Activated gamma-delta T cell treated with anti-CD3 and anti-CD28 coated beads, Interleukin-2, amount 50 U/mL, for 16 hours (primary cell): Measurements from ENCODE around the gene ADAP1.
"Not testable (repeated sequence)": the region's sequence is repeated elsewhere in the genome, so short reads cannot be mapped to it uniquely, and the experiment has no call there.

Experiments used
- DNase-seq: peaks from one replicate; pipeline ENCODE4 v3.0.0-alpha.2; 2020; ENCODE audit warnings: low read depth

The ADAP1 gene

GRCh38 chr7:938546-939185, 15.8 kb downstream of the ADAP1 start:
- DNase-seq: no peak

DNA sequence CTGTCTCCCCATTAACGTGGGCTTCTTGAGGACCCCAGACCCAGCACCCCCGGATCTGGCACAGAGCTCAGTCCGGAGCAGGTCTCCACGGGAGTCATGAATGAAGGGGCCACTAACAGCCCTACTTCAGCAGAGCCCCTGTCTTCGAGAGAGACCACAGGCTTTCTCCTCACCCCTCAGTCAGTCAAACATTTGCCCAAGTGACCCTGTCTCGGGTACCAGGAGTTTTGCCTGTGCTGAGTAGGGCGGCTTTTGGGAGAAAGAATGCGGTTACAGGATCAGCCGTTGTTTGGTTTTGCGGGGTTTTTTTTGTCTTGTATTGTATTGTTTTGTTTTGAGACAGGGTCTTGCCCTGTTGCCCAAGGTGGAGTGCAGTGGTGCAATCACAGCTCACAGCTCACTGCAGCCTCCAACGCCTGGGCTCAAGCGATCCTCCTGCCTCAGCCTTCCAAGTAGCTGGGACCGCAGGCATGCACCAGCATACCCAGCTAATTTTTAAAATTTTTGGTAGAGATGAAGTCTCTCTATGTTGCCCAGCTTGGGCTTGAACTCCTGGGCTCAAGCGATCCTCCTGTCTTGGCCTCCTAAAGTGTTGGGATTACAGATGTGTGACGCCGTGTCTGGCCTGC, 16.5 kb downstream of the ADAP1 start:
- DNase-seq: no peak

DNA sequence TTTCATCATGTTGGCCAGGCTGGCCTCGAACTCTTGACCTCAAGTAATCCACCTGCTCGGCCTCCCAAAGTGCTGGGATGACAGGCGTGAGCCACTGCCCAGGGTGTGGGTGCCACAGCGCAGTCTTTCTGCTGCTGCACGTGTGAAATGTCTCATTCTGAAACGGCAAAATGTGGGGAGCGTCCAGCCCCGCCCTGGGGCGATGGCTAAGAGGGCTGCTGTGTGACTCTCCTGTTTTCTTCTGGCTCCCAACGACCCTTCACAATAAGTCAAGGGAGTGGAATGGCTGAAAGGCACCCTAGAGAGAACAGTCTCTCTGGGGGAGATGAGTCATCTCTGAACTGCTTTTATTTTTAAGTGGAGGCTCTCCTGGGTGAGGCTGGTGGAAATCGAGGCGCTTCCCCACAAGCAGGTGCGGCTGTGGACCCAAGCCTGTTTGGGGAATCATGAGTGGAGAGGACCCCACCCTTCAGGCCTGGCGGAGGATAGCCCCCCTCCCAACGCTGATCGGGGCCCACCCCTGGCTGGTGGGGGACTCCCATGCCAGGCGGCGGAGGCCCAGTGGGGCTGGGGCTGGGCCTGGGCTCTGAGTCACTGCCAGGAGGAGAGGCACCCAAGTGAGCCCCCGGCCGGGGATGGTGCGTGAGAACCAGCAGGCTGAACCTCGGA, 18.0 kb downstream of the ADAP1 start:
- no peak for DNase-seq

DNA sequence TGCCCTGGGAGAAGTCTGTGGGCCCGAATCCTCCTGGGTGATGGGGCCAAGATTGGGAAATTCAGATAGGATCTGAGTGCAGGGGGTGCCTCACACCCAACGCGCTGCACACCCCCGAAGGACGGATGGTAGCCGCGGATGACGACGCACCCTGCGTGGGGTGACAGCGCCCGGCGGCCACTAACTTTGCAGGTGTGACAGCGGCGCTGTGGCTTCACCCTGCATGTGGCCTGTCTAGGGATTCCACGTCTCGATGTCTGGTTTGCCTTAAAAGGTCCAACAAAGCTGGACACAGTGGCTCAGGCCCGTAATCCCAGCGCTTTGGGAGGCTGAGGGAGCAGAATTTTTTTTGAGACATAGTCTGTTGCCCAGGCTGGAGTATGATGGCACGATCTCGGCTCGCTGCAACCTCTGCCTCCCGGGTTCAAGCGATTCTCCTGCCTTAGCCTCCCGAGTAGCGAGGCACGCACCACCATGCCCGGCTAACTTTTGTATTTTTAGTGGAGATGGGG, 18.6 kb downstream of the ADAP1 start:
- no peak for DNase-seq

GRCh38 chr7:935164-935873, 19.2 kb downstream of the ADAP1 start:
- no peak for DNase-seq

DNA sequence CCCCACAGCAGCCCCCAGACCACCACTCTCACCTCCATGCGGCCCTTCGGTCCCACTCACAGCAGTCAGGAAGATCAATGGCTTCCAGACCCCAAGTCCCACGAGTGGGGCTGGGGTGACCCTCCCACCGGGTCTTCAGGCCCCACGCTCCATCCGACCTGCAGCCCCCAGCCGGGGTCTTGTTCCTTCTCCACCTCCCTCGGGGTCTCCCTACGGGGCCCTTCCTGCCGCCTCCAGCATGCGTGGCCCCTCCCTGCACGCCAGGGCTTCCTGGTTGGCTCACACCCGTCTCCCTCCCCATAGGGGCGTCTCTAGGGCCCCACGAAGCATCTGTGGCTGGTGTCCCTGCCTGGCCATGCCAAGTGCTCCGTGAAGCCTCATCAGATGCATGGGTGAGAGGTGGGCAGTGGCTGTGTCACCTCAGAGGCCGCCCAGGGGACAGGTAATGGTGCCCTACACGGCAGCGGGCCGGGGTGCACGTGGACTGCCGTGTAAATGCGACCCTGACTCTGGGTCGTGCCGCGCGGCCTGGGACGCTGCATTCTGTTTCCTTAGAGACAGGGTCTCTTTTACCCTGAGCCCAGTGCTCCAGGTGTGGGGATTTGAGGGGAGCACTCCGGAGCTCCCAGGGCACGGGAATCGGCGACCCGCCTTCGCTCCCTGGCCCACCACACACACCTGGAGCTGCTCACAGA, 19.9 kb downstream of the ADAP1 start:
- no peak for DNase-seq

DNA sequence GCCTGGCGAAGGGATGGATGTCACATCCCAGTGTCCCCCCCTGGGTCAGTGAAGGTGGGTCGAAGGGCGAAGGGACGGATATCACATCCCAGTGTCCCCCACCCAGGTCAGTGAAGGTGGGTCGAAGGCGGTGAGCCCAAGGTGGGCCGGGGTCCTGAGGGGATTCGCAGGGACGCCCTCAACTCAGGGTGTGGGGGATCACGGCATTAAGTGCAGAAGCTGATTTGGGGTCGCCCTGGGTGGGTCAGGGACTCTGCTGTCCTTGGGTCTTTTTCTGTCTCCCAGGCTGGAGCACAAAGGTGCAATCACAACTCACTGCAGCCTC, 21.9 kb downstream of the ADAP1 start:
- no peak for DNase-seq

DNA sequence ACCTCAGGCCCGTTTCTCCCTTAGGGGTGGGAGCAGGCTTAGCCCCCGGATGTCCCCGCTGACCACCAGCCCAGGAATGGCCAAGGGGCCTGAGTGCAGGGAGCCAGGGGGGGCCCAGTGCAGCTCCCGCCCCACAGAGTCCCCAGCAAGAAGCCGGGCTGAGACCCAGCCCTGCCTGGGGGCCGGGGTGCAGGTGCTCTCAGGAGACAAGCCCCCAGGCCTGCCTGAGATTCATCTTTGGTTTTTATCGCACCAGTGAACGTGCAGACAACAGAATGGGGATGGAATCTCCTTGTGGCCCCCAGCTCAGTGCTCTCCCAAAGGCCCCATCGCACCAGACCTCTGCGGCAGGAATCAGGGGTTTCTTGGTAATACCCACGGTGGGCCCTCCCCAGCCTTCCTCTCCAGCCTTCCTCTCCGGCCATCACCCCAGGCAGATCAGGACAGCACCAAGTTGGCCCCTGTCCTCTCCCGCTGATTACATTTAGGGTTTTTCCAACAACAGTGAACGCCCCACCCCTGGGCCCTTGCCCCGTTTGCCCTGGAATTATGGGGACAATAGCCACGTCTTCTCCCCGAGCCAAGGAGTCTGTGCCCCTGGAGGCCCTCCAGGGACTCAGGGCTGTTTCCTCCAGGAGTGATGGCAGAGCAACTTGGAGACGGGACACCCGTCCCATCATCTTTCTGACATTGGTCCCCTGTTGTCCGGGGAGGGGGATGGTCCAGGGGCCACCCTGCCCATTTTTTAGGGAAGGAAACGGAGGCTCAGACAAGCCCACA, 22.4 kb downstream of the ADAP1 start:
- no peak for DNase-seq

GRCh38 chr7:930975-931758, 23.3 kb downstream of the ADAP1 start:
- DNase-seq: no peak

DNA sequence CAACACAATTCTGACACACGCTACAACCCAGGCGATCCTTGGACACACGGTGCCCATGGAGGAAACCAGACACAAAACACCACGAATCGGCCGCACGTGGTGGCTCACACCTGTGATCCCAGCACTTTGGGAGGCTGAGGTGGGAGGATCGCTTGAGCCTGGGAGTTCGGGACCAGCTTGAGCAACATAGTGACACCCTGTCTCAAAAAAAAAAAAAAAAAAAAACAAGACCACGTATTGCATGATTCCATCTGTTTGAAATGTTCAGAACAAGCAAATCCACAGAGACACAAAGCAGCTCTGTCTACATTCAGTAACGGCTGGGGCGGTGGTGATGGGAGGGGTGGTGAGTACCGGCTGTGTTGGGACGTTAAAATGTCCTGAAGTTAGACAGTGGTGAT, 25.2 kb downstream of the ADAP1 start:
- no peak for DNase-seq

- DNase-seq: no peak
Measured at GRCh38 chr7:927031-927671, 27.3 kb downstream of the ADAP1 start.

GRCh38 chr7:926061-927030, 28.1 kb downstream of the ADAP1 start:
- DNase-seq: no peak

- DNase-seq: peak; percentile 84
Measured at GRCh38 chr7:925601-926000, 28.9 kb downstream of the ADAP1 start.

DNA sequence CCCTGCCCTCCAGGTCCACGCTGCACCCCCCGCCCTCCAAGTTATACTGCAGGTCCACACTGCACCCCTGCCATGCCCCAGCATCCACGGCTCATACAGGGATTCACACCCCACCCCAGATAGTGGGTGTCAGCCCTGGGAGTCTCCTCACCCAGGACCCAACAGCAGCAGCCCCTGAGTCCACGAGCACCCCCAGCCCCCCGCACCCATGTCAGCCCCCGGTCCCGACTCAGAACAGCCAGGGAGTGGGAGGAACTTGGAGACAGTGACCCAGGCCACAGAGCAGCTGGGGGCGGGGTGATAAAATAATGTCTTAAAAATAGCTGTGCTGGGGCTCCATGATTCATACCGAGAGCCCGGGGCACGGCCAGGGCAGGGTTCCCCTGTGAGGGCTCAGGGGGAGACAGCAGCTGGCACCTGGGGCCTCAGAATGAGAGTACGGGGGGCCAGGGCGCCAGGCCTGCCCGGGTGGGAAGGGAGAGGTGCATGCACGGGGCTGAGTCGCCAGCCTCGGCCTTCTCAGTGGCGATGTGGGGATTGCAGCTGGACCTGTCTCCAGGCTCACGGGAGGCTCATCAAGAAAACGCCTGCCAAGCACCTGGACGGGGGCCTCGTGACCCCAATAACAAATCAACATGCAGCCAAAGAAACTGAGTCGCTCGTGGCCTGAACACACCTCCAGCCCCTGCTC, 29.8 kb downstream of the ADAP1 start:
- DNase-seq: peak; percentile 69

GRCh38 chr7:924042-924441, 30.4 kb downstream of the ADAP1 start:
- DNase-seq: not testable (repeated sequence)

DNA sequence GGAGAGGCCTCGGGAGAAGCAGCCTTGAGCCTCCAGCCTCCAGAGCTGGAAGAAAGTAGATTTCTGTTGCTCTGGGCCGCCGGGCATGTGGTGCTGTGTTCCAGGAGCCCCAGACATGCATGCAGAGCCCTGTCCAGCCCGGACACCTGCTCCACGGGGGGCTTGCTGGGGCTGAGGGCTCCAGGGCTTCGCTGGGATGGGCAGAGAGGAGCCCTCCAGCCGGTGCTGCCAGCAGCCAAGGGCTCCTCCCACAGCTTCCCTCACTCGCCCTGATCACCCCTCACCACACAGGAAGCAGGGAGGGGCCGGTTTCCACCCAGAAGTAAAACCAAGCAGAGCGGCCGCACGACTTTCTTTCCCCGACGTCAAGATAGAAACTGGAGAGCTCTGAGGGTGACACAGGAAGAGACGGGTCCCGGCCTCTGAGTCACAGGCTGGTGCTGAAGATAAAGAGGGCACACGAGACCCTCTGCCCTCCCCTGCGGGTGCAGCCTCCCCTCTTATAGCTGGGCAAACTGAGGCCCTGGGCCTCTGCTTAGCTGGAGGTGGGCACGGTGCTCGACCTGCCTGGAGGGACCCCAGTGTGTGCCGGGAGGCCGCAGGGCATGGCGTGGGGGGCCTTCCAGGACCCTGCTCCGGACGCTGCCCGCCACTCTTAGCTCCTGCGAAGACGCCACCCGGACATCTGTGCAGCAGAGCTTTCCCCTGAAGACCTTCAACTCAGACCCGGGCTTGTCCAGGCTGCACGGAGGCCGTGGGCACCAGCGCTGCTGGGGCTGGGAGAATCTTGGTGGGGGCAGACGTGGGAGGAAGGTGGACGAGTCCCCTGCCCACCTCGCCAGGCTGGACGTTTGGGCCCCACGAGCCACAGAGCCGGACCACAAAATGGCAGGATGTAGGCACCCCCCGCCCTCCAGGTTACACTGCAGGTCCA, 31.1 kb downstream of the ADAP1 start:
- peak; percentile 95 for DNase-seq
